IPS DF 6.9 (cell line): ENCODE data around the gene LANCL2.
"Not testable (repeated sequence)": the region's sequence is repeated elsewhere in the genome, so short reads cannot be mapped to it uniquely, and the experiment has no call there.

Experiments
- DNase-seq: peaks from one replicate; pipeline ENCODE4 v3.0.0-alpha.2; 2013; ENCODE audit warnings: low read depth, low spot score
- H3K27ac ChIP-seq: one replicate; pipeline ENCODE4 v1.5.1; 2013; ENCODE audit warnings: low read length, control low read depth
- H3K27me3 ChIP-seq: 2 replicates; pipeline ENCODE4 v1.6.1; 2013; ENCODE audit warnings: mild to moderate bottlenecking, low read length; ENCODE audit not compliant: control insufficient read depth, insufficient read depth
- H3K36me3 ChIP-seq: 2 replicates; pipeline ENCODE4 v1.6.1; 2013; ENCODE audit warnings: low read length; ENCODE audit not compliant: control insufficient read depth, insufficient read depth
- H3K4me1 ChIP-seq: 2 replicates; pipeline ENCODE4 v1.6.1; 2013; ENCODE audit warnings: low read length; ENCODE audit not compliant: control insufficient read depth, insufficient read depth
- H3K4me3 ChIP-seq: 2 replicates; pipeline ENCODE4 v1.5.1; 2013; ENCODE audit warnings: mild to moderate bottlenecking, low read length
- H3K9me3 ChIP-seq: 2 replicates; pipeline ENCODE4 v1.6.1; 2013; ENCODE audit warnings: low read length, inconsistent platforms; ENCODE audit not compliant: control insufficient read depth, insufficient read depth
- WGBS: extraction: QIAGEN DNeasy Blood & Tissue Kit; methylation state at CpG from one replicate; pipeline ENCODE4 v1.1.7; 2013; ENCODE audit warnings: mixed read lengths, missing lambda C conversion rate; ENCODE audit not compliant: insufficient read length, insufficient coverage; 5-methylcytosine and 5-hydroxymethylcytosine counted together

Gene LANCL2

GRCh38 chr7:55379285-55379684 lies 14.1 kb downstream of the LANCL2 start:
- Histone ChIP-seq H3K27ac (no peak overlapping the region), H3K4me1 (no peaks in the 10 kb centered on the region; the same call in 1 of the 2 replicates), H3K27me3 (no peaks in the 10 kb centered on the region), H3K36me3 (no peaks in the 10 kb centered on the region), H3K4me3 (no peak overlapping the region), H3K9me3 (no peaks in the 10 kb centered on the region)
- no CpG with 5 or more reads among the region's 3 CpGs for WGBS
- DNase-seq: no peak

GRCh38 chr7:55381189-55381588 lies 16.1 kb downstream of the LANCL2 start:
- Histone ChIP-seq H3K27me3 (no peaks in the 10 kb centered on the region), H3K9me3 (no peaks in the 10 kb centered on the region; the same call in 1 of the 2 replicates), H3K27ac (no peak overlapping the region), H3K4me3 (no peak overlapping the region), H3K36me3 (no peaks in the 10 kb centered on the region), H3K4me1 (no peaks in the 10 kb centered on the region; the same call in 1 of the 2 replicates)
- WGBS: no CpG with 5 or more reads among the region's 6 CpGs
- no peak for DNase-seq

- Histone ChIP-seq H3K36me3 (no peaks in the 10 kb centered on the region), H3K4me1 (no peaks in the 10 kb centered on the region; the same call in 1 of the 2 replicates), H3K4me3 (no peak overlapping the region), H3K27me3 (no peaks in the 10 kb centered on the region), H3K9me3 (peaks cover 5% of the 10 kb centered on the region), H3K27ac (no peak overlapping the region)
- no peak for DNase-seq
- WGBS: no CpG with 5 or more reads among the region's 5 CpGs
Observed at GRCh38 chr7:55381696-55382095, 16.6 kb downstream of the LANCL2 start.

GRCh38 chr7:55382251-55382650 lies 17.1 kb downstream of the LANCL2 start:
- WGBS: no CpG with 5 or more reads among the region's 4 CpGs
- no peak overlapping the region for H3K27ac ChIP-seq

GRCh38 chr7:55386541-55386940 lies 21.4 kb downstream of the LANCL2 start:
- no peaks in the 10 kb centered on the region; the same call in 1 of the 2 replicates for H3K4me1 ChIP-seq
- peaks cover 6% of the 10 kb centered on the region for H3K9me3 ChIP-seq
- WGBS: 100% methylated on average over 1 of the region's 4 CpGs
- H3K4me3 ChIP-seq: no peak overlapping the region
- no peaks in the 10 kb centered on the region for H3K36me3 ChIP-seq
- H3K27ac ChIP-seq: no peak overlapping the region
- H3K27me3 ChIP-seq: no peaks in the 10 kb centered on the region
- DNase-seq: no peak

More at GRCh38 chr7:55382251-55382650, 17.1 kb downstream of the LANCL2 start:
- H3K4me3 ChIP-seq: no peak overlapping the region
- H3K27me3 ChIP-seq: no peaks in the 10 kb centered on the region
- no peak for DNase-seq
- no peaks in the 10 kb centered on the region; the same call in 1 of the 2 replicates for H3K4me1 ChIP-seq
- peaks cover 6% of the 10 kb centered on the region for H3K9me3 ChIP-seq
- no peaks in the 10 kb centered on the region for H3K36me3 ChIP-seq

GRCh38 chr7:55387062-55387965 lies 22.2 kb downstream of the LANCL2 start:
- no peak overlapping the region for H3K4me3 ChIP-seq
- H3K27me3 ChIP-seq: no peaks in the 10 kb centered on the region
- no peak overlapping the region for H3K27ac ChIP-seq
- H3K9me3 ChIP-seq: peaks cover 6% of the 10 kb centered on the region
- no peaks in the 10 kb centered on the region for H3K4me1 ChIP-seq
- no peaks in the 10 kb centered on the region for H3K36me3 ChIP-seq
- 100% methylated on average over 2 of the region's 7 CpGs for WGBS
- DNase-seq: no peak

- no peaks in the 10 kb centered on the region for H3K4me1 ChIP-seq
- DNase-seq: no peak
- H3K27me3 ChIP-seq: no peaks in the 10 kb centered on the region
- no peak overlapping the region for H3K27ac ChIP-seq
- H3K9me3 ChIP-seq: peaks cover 2% of the 10 kb centered on the region
- H3K36me3 ChIP-seq: no peaks in the 10 kb centered on the region
- H3K4me3 ChIP-seq: no peak overlapping the region
- WGBS: no CpG with 5 or more reads among the region's 11 CpGs
Observed at GRCh38 chr7:55396233-55396785, 31.2 kb downstream of the LANCL2 start.

- DNase-seq: no peak
- Histone ChIP-seq H3K4me1 (no peaks in the 10 kb centered on the region), H3K4me3 (no peak overlapping the region), H3K27ac (no peak overlapping the region), H3K27me3 (no peaks in the 10 kb centered on the region), H3K9me3 (peaks cover 2% of the 10 kb centered on the region), H3K36me3 (no peaks in the 10 kb centered on the region)
- no CpG with 5 or more reads among the region's 3 CpGs for WGBS
Observed at GRCh38 chr7:55397617-55398016, 32.5 kb downstream of the LANCL2 start.

- H3K4me1 ChIP-seq: no peaks in the 10 kb centered on the region
- H3K27me3 ChIP-seq: no peaks in the 10 kb centered on the region
- no peaks in the 10 kb centered on the region for H3K36me3 ChIP-seq
- peaks cover 2% of the 10 kb centered on the region for H3K9me3 ChIP-seq
- WGBS: no CpG with 5 or more reads among the region's 2 CpGs
- no peak for DNase-seq
- H3K27ac ChIP-seq: no peak overlapping the region
- no peak overlapping the region for H3K4me3 ChIP-seq
Observed at GRCh38 chr7:55400191-55400590, 35.1 kb downstream of the LANCL2 start.

GRCh38 chr7:55402506-55402905 lies 37.4 kb downstream of the LANCL2 start:
- H3K4me1 ChIP-seq, H3K9me3 ChIP-seq, H3K27me3 ChIP-seq, H3K36me3 ChIP-seq, H3K27ac ChIP-seq, H3K4me3 ChIP-seq, DNase-seq: not testable (repeated sequence)
- WGBS: no CpG with 5 or more reads among the region's 35 CpGs
